Activated naive CD8-positive, alpha-beta T cell treated with anti-CD3 and anti-CD28 coated beads, Interleukin-2, amount 50 U/mL, for 24 hours (primary cell): ENCODE results near the gene TACC2.
"Not testable (repeated sequence)": the region's sequence is repeated elsewhere in the genome, so short reads cannot be mapped to it uniquely, and the experiment has no call there.

Experiments used
- ATAC-seq: fragments of 150-1000 bp; cut with Tn5 transposase; one replicate; pipeline ENCODE4 v1.10.0; 2021
- DNase-seq: peaks from one replicate; pipeline ENCODE4 v3.0.0; 2021
- H3K27ac Mint-ChIP-seq: one replicate; pipeline ENCODE4 v1.8.0; 2021; ENCODE audit warnings: mild to moderate bottlenecking, mixed read lengths
- H3K27me3 Mint-ChIP-seq: one replicate; pipeline ENCODE4 v1.8.0; 2021; ENCODE audit warnings: mixed read lengths
- H3K36me3 Mint-ChIP-seq: one replicate; pipeline ENCODE4 v1.8.0; 2021; ENCODE audit warnings: low read depth, mixed read lengths
- H3K4me1 Mint-ChIP-seq: one replicate; pipeline ENCODE4 v1.8.0; 2021; ENCODE audit warnings: mixed read lengths
- H3K4me3 Mint-ChIP-seq: one replicate; pipeline ENCODE4 v1.8.0; 2021; ENCODE audit warnings: mild to moderate bottlenecking, moderate library complexity, mixed read lengths
- H3K9me3 Mint-ChIP-seq: one replicate; pipeline ENCODE4 v1.8.0; 2021; ENCODE audit warnings: mixed read lengths

TACC2 gene

GRCh38 chr10:122001698-122002097, 12.7 kb downstream of the TACC2 start:
- Mint-ChIP-seq H3K36me3 (peaks cover 2% of the 10 kb centered on the region), H3K9me3 (peaks cover 29% of the 10 kb centered on the region), H3K27ac (no peak overlapping the region), H3K27me3 (peaks cover 6% of the 10 kb centered on the region), H3K4me3 (no peak overlapping the region), H3K4me1 (no peaks in the 10 kb centered on the region)
- ATAC-seq (no peak), DNase-seq (no peak)

- Mint-ChIP-seq H3K27ac (no peak overlapping the region), H3K36me3 (no peaks in the 10 kb centered on the region), H3K4me1 (no peaks in the 10 kb centered on the region), H3K9me3 (peaks cover 7% of the 10 kb centered on the region), H3K4me3 (no peak overlapping the region), H3K27me3 (peaks cover 20% of the 10 kb centered on the region)
- DNase-seq (no peak), ATAC-seq (no peak)
These were observed 18.5 kb downstream of the TACC2 start for GRCh38 chr10:122007415-122007814.

GRCh38 chr10:122010405-122011050, 21.6 kb downstream of the TACC2 start:
- Mint-ChIP-seq H3K36me3 (no peaks in the 10 kb centered on the region), H3K27ac (no peak overlapping the region), H3K4me1 (no peaks in the 10 kb centered on the region), H3K9me3 (no peaks in the 10 kb centered on the region), H3K27me3 (peaks cover 17% of the 10 kb centered on the region), H3K4me3 (no peak overlapping the region)
- DNase-seq, result no peak
- no peak for ATAC-seq

GRCh38 chr10:122012731-122013130, 23.8 kb downstream of the TACC2 start:
- H3K36me3 Mint-ChIP-seq, result no peaks in the 10 kb centered on the region
- no peak overlapping the region for H3K27ac Mint-ChIP-seq
- ATAC-seq (no peak), DNase-seq (no peak)
- no peaks in the 10 kb centered on the region for H3K9me3 Mint-ChIP-seq
- H3K4me1 Mint-ChIP-seq, result no peaks in the 10 kb centered on the region
- peaks cover 15% of the 10 kb centered on the region for H3K27me3 Mint-ChIP-seq
- no peak overlapping the region for H3K4me3 Mint-ChIP-seq

- DNase-seq (no peak), ATAC-seq (no peak)
- H3K4me3 Mint-ChIP-seq, result no peak overlapping the region
- H3K4me1 Mint-ChIP-seq, result no peaks in the 10 kb centered on the region
- no peaks in the 10 kb centered on the region for H3K36me3 Mint-ChIP-seq
- peaks cover 13% of the 10 kb centered on the region for H3K27me3 Mint-ChIP-seq
- H3K27ac Mint-ChIP-seq, result no peak overlapping the region
- H3K9me3 Mint-ChIP-seq, result no peaks in the 10 kb centered on the region
These were observed 24.4 kb downstream of the TACC2 start for GRCh38 chr10:122013311-122013780.

GRCh38 chr10:122014652-122015248, 25.8 kb downstream of the TACC2 start:
- no peak overlapping the region for H3K27ac Mint-ChIP-seq
- H3K27me3 Mint-ChIP-seq, result peaks cover 8% of the 10 kb centered on the region
- no peaks in the 10 kb centered on the region for H3K4me1 Mint-ChIP-seq
- no peaks in the 10 kb centered on the region for H3K36me3 Mint-ChIP-seq
- H3K4me3 Mint-ChIP-seq, result no peak overlapping the region
- ATAC-seq (no peak), DNase-seq (no peak)
- H3K9me3 Mint-ChIP-seq, result no peaks in the 10 kb centered on the region

GRCh38 chr10:122017926-122018325, 29.0 kb downstream of the TACC2 start:
- H3K27ac Mint-ChIP-seq, H3K27me3 Mint-ChIP-seq, H3K4me1 Mint-ChIP-seq, H3K9me3 Mint-ChIP-seq, DNase-seq, ATAC-seq, H3K36me3 Mint-ChIP-seq, H3K4me3 Mint-ChIP-seq: not testable (repeated sequence)

- H3K27ac Mint-ChIP-seq, result no peak overlapping the region
- ATAC-seq, result no peak
- no peaks in the 10 kb centered on the region for H3K36me3 Mint-ChIP-seq
- H3K27me3 Mint-ChIP-seq, result peaks cover 1% of the 10 kb centered on the region
- H3K9me3 Mint-ChIP-seq, result peaks cover 4% of the 10 kb centered on the region
- H3K4me1 Mint-ChIP-seq, result no peaks in the 10 kb centered on the region
- no peak overlapping the region for H3K4me3 Mint-ChIP-seq
- DNase-seq, result no peak
These were observed 29.5 kb downstream of the TACC2 start for GRCh38 chr10:122018491-122018890.

GRCh38 chr10:122018951-122019413, 30.0 kb downstream of the TACC2 start:
- ATAC-seq (no peak), DNase-seq (no peak)
- peaks cover 4% of the 10 kb centered on the region for H3K9me3 Mint-ChIP-seq
- H3K4me1 Mint-ChIP-seq, result no peaks in the 10 kb centered on the region
- H3K36me3 Mint-ChIP-seq, result no peaks in the 10 kb centered on the region
- no peak overlapping the region for H3K4me3 Mint-ChIP-seq
- peaks cover 1% of the 10 kb centered on the region for H3K27me3 Mint-ChIP-seq
- no peak overlapping the region for H3K27ac Mint-ChIP-seq

GRCh38 chr10:122019414-122019975, 30.5 kb downstream of the TACC2 start:
- ATAC-seq (no peak), DNase-seq (no peak)
- Mint-ChIP-seq H3K27me3 (peaks cover 1% of the 10 kb centered on the region), H3K4me3 (no peak overlapping the region), H3K27ac (no peak overlapping the region), H3K9me3 (peaks cover 4% of the 10 kb centered on the region), H3K36me3 (no peaks in the 10 kb centered on the region), H3K4me1 (no peaks in the 10 kb centered on the region)

- Mint-ChIP-seq H3K36me3 (no peaks in the 10 kb centered on the region), H3K4me3 (no peak overlapping the region), H3K27me3 (peaks cover 1% of the 10 kb centered on the region), H3K4me1 (no peaks in the 10 kb centered on the region), H3K9me3 (peaks cover 4% of the 10 kb centered on the region), H3K27ac (no peak overlapping the region)
- DNase-seq (no peak), ATAC-seq (no peak)
These were observed 31.3 kb downstream of the TACC2 start for GRCh38 chr10:122020226-122020625.

- H3K4me1 Mint-ChIP-seq, result no peaks in the 10 kb centered on the region
- H3K27ac Mint-ChIP-seq, result no peak overlapping the region
- DNase-seq (no peak), ATAC-seq (no peak)
- H3K36me3 Mint-ChIP-seq, result no peaks in the 10 kb centered on the region
- peaks cover 1% of the 10 kb centered on the region for H3K27me3 Mint-ChIP-seq
- no peak overlapping the region for H3K4me3 Mint-ChIP-seq
- H3K9me3 Mint-ChIP-seq, result peaks cover 4% of the 10 kb centered on the region
These were observed 32.4 kb downstream of the TACC2 start for GRCh38 chr10:122021379-122021778.

- ATAC-seq (no peak), DNase-seq (no peak)
- Mint-ChIP-seq H3K4me1 (no peaks in the 10 kb centered on the region), H3K9me3 (peaks cover 4% of the 10 kb centered on the region), H3K4me3 (no peak overlapping the region), H3K27me3 (peaks cover 1% of the 10 kb centered on the region), H3K27ac (no peak overlapping the region), H3K36me3 (no peaks in the 10 kb centered on the region)
These were observed 32.9 kb downstream of the TACC2 start for GRCh38 chr10:122021828-122022227.

- Mint-ChIP-seq H3K27me3 (peaks cover 1% of the 10 kb centered on the region), H3K9me3 (peaks cover 4% of the 10 kb centered on the region)
- ATAC-seq, result no peak
These were observed 33.3 kb downstream of the TACC2 start for GRCh38 chr10:122022276-122022675.

GRCh38 chr10:122023257-122023656, 34.3 kb downstream of the TACC2 start:
- not testable (repeated sequence) for H3K4me3 Mint-ChIP-seq, H3K36me3 Mint-ChIP-seq, H3K27me3 Mint-ChIP-seq, H3K27ac Mint-ChIP-seq, ATAC-seq, H3K4me1 Mint-ChIP-seq, DNase-seq, H3K9me3 Mint-ChIP-seq

More at GRCh38 chr10:122022276-122022675, 33.3 kb downstream of the TACC2 start:
- no peak for DNase-seq
- no peaks in the 10 kb centered on the region for H3K4me1 Mint-ChIP-seq
- H3K27ac Mint-ChIP-seq, result no peak overlapping the region
- H3K4me3 Mint-ChIP-seq, result no peak overlapping the region
- no peaks in the 10 kb centered on the region for H3K36me3 Mint-ChIP-seq
